Activated CD8-positive, alpha-beta memory T cell treated with anti-CD3 and anti-CD28 coated beads, Interleukin-2, amount 50 U/mL, for 1 hour (primary cell): Measurements from ENCODE around the gene KCNA2.

Source experiments
- DNase-seq: peaks from one replicate; pipeline ENCODE4 v3.0.0-alpha.2; 2020; ENCODE audit errors: extremely low read depth

The KCNA2 gene

DNA sequence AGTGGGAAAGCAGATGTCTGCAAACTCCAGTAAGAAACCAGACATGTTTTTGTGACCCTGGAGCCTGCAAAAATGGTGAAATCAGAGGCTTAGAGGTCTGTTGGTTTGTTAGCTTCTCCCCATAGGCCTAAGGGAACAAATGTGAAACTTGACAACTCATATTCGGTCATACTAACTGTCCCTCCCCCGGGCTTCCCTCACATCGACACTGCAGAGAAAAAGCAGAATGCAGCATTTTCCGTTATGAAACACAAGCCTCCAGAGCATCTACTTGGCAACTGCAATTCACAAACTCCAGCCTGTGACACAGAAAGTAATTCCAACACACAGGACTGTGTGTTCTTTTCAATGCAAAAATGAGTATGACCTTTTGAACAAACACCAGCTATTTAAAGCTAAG, 3.7 kb downstream of the KCNA2 start:
- no peak for DNase-seq

DNA sequence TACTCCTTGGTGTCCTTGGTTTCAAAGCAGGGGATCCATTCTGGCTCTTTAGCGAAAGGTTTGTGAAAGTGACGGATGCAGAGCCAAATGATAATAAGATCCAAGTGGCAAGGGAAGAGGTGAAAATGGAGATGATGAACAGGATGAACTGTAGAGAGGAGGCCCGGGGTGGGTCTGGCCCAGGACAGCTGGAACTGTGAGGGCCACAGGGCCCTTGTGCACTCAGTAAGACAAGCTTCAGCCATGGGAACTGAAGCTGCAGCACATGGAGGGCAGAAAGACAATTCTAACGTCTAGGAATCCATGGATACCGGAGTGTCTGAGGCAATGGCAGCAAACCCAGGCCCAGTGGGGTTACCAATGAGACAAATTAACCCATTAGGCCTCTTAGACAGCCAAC, 4.8 kb downstream of the KCNA2 start:
- DNase-seq: no peak

DNA sequence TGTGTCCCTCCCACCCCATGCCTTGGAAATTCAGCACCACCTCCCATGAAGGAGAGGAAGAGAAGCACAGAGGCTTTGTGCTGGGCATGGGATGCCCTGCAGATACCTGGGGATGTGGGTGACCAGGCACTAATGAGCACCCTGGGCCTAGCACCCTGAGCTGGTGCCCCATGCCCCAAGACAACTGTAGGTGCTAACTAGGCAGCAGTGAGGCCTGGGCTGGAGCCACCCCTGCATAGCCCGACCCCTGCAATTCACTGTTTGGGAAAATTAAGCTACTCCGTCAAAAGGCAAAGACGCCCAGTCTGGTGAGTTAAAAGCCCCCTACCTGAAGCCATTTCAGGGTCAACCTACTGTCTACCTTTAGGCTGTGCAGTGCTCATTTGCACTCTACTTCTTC, 5.4 kb downstream of the KCNA2 start:
- DNase-seq: no peak

DNA sequence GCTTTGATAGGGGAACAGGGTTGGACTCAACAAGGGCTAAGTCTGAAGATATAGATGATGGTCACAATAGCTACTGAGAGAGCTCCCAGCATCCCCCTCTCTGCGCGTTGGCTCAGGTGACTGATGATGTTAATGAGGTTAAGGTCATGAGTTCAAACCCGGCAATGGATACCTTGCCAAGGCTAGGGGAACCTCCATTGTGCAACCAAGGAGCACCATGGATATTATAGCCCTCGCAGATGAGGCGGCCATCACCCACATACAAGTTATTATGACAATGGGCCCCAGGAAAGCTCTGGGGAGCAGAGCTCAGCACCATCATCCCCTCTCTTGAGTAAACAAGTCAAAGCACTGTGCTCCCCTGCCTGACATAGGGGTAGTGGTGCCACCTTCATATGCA, 8.2 kb downstream of the KCNA2 start:
- no peak for DNase-seq

DNA sequence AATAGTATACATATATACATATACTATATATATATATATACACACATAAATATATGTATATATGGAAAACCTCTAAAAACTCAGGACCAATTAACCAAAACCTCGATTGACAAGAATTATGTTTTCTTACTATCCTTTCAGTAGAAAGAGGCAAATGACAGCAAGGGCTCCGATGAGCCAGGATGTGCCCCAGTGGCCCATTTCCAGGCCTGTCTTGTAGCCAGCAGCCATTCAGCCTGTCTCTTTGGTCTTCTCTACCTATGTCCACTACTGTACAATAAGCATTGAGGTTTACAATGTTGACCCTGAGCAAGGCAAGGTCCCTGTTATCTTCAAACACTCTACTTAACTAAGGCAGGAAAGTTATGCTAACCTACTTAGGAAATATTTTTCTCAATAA, 9.8 kb downstream of the KCNA2 start:
- DNase-seq: no peak

DNA sequence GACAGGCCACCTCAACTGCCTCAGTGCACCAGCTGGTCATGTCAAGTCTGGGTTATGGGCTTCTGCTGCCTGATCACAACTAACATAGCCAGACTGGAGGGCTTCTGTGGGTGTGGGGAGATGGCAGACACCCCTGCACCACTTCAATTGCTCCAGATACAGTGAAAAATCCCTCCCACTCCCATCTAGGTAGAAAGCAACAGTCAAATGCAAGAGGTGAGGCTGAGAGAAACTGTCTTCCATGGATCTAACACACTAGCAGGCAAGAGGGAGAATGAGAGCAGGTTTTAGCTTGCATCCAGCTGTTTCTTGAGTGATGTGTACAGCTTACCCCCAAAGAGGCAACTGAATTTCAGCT, 10.8 kb downstream of the KCNA2 start:
- no peak for DNase-seq

DNA sequence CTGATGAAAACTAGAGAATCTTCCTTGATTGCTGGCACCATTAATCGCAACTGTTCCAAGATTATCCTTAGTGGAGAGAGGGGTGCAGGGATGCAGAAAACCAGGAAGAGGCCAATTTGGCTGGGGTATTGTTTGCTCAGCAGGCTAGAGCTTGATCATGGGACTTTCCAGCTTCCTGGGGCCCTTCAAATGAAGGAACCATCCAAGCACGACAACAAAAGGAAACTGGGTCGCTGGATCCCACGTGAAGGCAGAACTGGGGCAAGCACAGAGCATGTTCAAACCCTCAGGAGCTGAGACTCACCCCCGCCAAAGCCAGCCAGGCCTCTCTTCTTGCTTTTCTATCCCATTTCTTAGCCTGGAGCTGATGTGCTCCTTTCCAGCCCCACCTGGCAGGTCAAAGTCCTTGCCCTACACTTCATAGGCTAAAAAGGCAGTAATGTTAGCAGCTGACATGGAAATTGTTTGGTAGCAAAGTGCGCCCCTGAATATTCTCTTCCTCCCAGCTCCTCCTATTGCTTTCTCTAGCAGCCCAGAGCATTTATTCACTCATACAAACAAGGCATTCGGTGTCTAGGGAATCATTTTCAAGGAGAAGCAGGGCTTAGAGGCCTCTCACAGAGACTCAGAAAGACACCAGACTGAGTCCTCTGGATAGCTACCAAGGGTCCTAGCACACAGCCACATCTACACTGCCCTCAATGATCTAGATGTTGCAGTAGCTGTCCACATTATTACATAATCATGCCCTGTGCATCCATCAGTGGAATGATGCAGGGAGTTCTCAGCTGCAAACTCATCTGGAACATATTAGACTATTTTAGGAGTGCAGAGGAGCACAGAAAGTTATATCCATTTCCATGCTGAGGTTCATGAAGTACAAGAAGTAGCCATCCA, 11.5 kb downstream of the KCNA2 start:
- no peak for DNase-seq

DNA sequence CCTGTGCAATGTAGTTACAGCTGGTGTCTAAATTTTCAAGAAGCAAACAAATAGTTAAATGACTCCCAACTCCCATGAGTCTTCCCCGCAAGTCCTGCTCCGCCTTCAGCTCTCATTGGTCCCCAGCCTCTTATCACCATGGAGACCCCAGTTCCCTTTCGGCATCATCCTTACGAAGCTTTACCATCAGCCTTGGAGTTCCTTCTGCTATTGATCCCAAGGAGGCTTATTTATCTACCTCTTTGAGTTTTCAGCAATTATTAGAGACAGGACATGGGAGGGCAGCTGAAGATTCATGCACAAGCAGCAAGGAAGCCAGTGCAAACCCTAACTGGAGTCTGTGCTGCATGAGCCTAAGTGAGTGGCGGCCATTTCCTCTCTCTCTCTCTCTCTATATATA, 12.3 kb downstream of the KCNA2 start:
- no peak for DNase-seq

DNA sequence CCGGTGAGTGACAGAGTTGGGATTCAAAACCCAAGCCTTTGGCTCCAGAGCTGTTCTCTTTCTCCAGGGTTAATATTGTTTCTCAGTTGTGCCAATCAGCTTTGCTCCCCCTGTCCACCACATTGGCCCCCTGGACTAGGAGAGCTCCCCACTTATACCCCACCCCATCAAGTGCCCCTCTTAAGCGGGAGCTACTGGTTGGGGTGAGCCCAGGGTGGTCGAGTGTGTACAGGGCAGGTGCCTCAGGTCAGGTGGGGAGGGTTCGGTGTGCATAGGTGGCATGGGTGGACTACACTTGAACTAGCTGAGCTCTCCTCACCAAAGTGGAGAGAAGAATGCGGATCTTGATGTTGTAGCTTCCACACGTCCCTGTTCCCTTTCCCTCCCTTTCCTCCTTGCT, 14.2 kb downstream of the KCNA2 start:
- no peak for DNase-seq

DNA sequence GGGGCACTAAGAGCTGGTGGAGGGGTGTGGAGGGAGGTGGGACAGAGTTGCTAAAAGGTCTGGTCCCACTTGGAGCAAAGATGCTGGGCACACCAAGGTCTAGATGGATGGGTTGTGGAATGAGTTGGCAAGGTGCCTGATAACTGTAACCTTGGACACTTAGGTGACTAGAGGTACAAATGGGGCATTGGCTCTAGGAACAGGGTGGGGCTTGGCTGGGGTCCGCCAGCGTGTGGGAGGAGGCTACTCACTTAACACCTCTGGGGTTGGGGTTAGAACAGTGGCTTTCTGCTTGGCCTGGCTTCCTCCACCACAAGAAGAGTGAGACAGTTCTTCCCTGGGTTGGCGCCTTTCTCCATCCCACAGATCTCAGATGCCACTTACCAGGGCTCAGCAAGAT, 17.2 kb downstream of the KCNA2 start:
- DNase-seq: no peak

DNA sequence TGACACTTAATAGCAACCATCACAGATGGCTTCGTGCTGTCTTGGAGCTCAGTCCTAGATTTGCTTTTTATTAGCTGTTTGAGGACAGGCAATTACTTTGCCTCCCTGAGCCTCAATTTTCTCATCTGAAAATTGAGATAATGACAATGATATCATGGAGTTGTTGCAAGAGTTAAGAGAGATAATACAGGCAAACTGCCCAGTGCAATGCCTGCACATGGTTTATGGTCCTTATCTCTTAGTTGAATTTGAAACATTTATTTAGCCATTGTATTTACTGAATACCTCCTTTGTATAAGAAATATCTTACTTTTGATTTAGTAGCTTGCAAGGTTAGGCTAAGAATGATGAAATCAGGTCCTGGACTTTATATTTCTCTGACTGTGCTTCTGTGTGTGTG, 17.7 kb downstream of the KCNA2 start:
- DNase-seq: no peak

DNA sequence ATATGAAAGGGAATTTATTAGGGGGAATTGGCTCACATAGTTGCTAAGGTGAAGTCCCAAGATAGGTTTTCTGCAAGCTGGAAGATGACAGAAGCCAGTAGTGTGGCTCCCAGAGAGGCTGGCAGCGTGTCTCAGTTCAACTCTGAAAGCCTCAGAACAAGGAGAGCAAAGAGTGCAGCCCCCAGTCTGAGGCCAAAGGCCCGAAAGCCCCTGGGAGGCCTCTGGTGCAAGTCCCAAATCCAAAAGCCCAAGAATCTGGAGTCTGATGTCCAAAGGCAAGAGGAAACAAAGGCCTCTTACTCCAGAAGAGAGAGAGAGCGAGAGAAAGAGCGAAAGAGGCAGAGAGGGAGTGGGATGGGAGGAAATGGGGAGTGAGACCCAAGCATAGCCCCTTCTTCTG, 18.3 kb downstream of the KCNA2 start:
- DNase-seq: no peak

DNA sequence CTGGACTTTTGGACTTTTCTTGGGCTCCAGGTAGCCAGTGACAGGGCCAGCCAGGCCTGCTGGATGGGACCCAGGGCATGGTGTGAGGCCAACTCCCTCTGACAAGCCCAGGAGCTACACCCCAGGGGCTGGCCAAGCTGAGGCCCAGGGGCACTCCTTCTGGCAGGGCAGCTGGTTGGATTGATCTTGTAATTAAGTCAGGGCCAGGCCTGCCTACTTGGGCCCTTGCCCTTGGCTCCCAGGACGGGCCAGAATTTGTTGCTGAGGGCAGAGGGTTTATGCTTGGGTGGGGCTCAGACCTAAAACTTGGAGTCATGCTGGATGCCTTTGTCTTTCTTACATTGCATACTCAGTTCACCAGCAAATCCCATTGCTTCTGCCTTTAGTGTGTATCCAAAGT, 20.7 kb downstream of the KCNA2 start:
- no peak for DNase-seq

DNA sequence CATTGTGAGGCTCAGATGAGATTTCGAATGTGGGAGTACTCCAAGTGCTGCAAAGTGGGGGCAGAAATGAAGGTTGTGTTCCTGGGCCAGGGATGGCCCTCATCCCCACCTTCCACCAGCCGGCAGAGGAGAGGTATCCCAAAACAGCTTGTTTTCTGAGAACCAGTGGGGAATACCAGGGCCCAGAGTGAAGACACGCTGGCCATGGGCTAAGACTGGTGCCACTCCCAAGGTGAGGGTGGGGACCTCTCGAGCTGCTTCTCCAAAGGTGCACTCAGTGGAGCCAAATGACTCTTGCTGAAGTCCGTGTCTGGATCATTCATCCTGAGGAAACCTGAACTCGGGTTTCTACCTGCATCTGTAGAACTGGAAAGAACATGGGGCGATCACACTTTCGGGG, 22.1 kb downstream of the KCNA2 start:
- no peak for DNase-seq

DNA sequence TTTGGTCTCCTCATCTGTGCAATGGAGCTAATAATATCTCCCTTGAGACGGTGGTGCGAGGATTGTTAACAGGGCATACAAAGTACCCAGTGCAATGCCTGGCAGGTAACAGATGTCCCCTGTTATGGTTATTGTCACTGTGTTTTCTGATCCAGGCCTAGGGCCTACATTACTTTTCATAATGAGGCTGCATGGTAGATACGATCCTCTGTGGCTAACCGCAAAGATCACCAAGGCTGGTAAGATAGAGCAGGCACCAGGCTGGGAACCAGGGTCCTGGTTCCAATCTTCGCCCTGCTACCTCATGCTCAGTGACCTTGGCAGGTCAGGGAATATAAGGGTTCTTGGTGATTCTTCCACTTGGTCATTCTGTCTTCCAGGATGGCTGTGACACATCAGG, 22.7 kb downstream of the KCNA2 start:
- DNase-seq: no peak

DNA sequence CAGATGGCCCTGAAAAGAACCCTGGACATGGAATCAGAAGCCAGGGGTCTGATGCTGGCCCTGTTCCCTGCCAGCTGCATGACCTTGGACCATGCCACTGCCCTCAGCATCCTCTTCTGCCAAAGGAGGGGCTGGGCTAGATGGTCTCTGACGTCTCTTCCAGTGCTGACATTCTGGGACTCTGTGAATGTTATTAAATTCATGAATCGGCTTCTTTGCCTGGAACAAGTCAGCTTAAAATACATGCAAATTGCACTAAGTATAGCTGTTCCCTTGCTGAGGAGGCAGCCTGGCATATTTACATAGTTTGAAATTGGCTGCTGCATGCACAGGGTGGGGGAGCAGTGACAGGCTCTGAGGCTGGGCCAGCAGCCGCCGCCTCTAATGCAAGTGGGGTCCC, 23.8 kb downstream of the KCNA2 start:
- no peak for DNase-seq

DNA sequence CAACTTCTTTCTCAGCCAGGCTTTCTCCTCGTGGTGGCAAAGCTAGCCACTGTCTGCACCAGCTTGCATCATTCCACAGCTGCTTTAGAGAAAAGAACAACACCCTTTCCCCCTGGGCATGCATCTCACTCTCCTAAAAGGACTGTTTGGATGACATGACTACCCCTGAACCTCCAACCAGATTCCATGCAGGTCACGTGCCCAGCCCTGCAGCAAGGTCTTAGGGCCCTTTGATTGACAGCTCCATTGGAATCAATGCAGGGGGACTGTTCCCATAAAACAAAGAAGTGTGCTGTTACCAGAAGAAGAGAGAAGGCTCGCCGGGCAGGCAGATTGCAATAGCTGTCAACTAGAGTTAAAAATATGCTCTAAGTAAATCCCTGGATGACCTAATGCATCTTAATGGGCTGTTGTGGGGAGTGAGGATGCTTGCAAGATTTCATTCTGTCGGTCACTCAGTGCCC, 24.4 kb downstream of the KCNA2 start:
- no peak for DNase-seq

DNA sequence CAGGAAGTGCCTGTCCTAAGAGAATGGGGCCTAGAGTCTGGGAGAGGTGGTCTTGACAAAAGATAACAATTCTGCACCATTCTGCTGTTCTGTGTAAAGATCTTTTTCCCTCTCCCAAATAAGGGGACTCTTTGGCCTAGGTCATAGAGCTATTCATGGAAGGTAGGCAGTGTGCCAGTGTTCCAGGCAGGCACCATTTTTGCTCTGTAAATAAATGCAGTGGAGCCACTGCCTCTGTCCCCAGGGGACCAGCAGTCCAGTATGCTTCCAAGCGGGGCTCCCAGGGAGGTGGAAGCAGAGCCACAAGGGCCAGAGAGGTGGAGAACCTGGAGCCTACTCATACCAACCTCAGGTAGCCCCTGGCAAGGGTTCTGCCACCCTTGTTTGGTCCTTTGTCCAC, 25.9 kb downstream of the KCNA2 start:
- no peak for DNase-seq

DNA sequence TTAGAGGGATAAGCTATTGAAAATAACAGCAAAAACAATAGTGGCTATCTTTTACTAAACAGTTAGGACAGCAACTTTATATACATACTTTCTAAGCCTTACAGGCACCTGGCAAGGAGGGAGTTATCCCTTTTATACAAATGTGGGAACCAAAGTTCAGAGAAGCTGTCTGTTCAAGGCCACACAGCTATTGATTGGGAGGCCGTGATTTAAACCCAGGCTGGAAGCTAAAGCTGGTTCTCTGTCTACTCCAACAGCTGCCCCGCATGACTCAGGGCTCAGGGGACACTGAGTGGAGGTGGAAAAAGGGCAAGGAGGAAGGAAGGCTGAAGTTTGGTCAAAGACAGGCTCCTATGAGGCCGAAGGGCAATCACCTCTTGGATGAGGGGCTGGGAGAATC, 26.7 kb downstream of the KCNA2 start:
- DNase-seq: no peak

DNA sequence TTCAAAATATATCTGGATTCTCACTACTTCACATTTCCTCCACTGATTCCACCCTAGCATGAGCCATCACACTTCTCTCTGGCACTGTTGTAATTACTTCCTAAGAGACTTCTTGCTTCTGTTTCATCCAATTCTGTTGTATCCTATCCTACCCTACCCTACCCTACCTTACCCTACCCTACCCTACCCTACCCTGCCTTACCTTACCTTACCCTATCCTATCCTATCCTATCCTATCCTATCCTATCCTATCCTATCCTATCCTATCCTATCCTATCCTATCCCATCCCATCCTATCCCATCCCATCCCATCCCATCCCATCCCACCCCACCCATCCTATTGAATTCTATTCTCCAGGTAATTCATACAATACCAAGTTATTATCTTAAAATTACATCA, 29.7 kb downstream of the KCNA2 start:
- DNase-seq: no peak

DNA sequence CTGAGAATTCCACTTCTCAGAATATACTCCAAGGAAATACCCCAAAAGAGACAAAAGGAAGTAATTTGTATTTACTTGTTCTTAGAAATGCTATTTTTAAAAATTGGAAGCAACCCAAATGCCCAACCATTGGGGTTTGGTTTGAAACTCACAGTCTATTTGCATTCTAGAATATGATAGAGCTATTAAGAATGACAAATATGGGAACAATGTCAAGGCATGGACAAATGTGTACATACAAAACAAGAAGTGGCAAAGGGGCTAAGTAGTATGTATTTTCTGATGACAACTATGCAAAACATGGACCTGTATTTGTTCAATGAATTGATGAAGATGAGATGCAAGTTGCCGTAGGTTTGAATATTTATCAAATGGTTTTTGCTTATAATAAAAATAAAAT, 32.8 kb downstream of the KCNA2 start:
- no peak for DNase-seq

DNA sequence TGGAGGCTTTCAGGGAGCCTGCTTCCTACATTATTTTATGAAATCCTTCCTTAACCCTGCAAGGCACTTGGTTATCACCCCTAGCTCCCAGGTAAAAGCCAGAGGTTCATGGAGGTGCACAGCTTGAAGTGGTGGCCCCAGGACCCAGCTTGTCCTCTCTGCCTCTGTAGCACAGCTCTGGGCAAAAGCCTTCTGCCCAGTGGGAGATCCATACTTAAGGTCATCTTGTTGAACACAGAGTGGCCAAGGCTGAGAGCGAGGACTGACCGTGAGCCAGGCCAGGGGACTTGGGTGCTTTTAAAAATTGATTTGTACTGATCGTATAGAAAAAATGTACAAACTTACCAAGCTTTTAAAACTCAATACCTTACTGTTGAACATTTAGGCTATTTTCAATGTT, 33.4 kb downstream of the KCNA2 start:
- no peak for DNase-seq

DNA sequence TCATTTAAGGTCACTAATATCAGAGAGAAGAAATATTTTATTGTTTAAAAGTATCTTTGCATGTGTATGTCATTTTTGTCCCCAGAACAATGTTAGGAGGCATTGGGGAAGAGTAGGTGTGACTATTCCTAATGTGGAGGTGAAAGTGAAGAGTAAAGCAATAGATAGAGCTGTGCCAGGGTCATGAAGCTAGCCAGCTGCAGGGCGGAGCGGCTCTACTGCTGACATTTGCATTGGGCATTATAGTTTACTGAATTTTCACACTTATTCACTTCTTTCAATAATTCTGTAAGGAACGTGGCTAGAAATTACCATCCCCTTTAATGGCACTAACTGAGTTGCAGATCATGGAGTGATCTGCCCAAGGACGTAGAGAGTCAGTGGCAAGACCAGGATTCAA, 35.3 kb downstream of the KCNA2 start:
- no peak for DNase-seq

DNA sequence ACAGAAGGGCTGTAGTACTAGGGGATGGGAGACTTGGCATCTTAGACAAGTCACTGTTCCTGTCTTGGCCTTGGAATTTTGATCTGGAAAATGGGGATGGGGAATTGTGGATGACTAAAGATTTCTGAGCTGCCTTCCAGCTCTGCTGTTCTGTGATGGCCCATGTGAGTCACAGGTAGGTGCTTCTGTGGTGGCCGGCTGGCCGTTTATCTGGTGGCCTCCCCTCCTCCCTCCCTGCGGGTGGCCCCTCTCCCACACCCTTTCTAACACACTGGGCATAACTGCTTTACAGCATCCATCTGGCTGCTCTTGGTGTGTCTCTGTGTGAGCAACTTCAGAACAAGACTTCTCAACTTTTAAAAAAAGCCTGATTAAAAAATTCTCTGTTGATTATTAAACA, 35.9 kb downstream of the KCNA2 start:
- DNase-seq: no peak
